Pulmonary artery endothelial cell (primary cell): ENCODE results near the gene DAZAP1. TPM values are rescaled to one million over a fixed set of nuclear protein-coding genes. Genes with fewer than 3 reads are reported as not detected.
A peak's percentile ranks its signal among the peaks of the same experiment; 100 is the strongest.
"Not testable (repeated sequence)": the region's sequence is repeated elsewhere in the genome, so short reads cannot be mapped to it uniquely, and the experiment has no call there.

Experiments used
- DNase-seq: peaks from one replicate; pipeline ENCODE4 v3.0.0-alpha.2; 2011; ENCODE audit warnings: low read depth, low spot score
- total RNA-seq: library from RNA; depleted of rRNA; stranded (reverse); fragments of >200 nt; gene quantifications from 2 replicates; pipeline ENCODE4 v1.2.3, GENCODE V29; 2014

Gene DAZAP1
- total RNA-seq, 1 donor from 2014 or later, result 94.8 TPM

- DNase-seq, result not testable (repeated sequence)
These were observed 32.4 kb downstream of the DAZAP1 start for GRCh38 chr19:1439525-1440417.

- no peak for DNase-seq
These were observed 33.0 kb downstream of the DAZAP1 start for GRCh38 chr19:1440418-1440801.

- DNase-seq, result no peak
These were observed 33.6 kb downstream of the DAZAP1 start for GRCh38 chr19:1441022-1441426.

- no peak for DNase-seq
These were observed 34.5 kb downstream of the DAZAP1 start for GRCh38 chr19:1441677-1442438.

DNA sequence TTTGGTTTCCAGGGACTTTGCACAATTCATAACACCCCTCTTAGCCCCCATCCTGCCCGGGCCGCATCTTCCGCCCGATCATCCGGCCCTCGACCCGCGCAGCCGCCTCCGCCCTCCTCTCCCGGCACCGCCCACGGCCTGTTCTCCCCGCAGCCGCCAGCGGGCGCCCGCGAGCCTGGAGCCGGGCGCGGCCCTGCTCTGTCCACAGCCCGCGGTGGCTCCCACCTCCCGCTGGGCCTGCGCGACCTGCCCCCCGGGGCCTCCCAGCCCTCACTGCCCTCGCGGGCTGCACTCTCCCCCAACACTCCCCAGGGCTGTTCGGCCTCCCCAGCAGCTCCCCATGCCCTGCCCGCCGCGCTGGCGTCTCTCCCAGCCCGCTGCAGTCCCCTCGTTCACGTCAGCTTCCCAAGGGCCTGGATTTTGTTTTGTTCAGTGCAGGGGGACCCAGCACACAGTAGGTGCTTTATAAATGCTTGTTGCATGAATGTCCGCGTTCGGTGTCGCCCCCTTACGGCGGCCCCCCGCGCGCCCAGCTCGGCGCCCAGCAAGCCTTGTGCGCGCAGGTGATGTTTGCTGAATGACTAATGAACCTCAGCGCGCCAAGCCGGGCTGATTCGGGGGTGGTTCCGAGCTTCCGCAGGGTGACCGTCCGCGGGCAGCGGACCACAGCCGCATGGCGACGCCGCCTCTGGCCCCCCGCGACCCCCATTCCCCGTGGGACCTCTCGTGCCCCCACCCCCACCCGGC is 38.0 kb downstream of the DAZAP1 start:
- no peak for DNase-seq

DNA sequence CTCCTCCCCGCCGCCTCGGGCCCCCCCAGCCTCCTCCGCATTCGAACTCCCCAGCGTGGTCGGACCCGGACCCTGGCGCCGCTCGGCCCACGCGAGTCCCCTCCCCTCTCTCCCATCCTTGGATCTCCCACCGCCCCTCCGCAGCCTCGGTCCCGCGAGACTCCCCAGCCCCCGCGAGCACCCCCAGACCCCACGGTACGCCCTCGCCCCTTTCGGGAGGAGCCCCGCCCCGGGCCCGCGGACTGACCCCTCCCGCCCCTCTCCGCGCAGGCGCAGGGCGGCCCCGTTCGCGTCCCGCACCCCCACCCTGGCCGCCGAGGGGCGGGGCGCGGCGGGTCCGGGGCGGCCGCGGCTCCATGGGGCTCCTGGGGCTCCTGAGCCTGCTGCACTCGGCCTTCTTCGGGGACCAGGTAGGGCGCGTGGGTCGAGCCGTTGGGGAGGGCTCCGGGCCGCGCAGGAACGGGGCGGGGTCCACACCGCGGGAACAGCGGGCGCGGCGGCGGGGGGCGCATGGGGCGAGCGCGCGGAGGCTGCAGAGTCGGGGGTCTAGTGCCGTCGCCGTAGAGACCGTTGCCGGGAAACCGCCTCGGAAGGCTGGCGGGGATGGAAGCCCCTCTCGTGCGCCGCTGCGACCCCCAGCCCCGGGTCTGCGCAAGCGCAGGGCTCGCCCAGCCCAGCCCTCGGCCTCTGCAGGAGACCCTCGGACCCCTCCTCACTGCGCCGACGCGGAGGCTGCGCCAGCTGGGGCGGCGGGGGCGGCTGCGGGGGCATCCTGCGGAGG is 38.7 kb downstream of the DAZAP1 start:
- DNase-seq, result no peak

DNA sequence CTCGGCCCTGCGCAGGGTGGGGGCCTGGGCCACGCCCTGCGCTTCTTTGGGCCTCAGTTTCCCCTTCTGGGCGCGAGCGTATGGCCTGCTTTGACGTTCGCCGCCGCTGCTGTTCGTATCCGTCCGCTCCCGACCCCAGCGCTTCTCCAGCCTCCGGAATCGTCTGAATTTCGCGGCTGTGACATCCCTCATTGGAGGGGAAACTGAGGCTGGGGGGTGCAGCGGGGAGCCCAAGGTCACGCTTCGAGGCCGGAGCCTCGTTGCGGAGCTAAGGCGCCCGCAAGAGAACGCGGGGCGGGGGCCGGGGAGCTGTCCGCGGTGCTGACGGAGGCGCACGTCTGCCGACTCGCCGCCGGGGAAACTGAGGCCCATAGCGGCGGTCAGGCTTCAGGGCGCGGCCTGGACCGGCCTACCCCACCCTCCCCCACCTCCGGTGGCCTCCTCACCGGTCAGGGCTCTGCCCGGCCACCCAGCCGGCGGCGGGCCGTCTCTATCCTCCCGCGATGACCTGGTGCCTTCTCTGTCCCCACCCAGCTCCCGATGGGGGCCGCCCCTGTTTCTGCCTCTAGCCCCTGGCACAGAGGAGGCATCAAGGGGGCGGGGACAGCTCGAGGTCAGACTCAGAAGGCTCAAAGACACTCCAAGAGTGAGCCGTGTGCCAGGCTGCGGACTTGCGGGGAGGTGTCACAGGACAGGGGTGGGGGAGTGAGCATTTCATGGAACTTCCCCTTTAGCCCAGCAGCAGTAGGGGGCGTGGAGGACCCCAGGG is 39.5 kb downstream of the DAZAP1 start:
- DNase-seq, result no peak

DNA sequence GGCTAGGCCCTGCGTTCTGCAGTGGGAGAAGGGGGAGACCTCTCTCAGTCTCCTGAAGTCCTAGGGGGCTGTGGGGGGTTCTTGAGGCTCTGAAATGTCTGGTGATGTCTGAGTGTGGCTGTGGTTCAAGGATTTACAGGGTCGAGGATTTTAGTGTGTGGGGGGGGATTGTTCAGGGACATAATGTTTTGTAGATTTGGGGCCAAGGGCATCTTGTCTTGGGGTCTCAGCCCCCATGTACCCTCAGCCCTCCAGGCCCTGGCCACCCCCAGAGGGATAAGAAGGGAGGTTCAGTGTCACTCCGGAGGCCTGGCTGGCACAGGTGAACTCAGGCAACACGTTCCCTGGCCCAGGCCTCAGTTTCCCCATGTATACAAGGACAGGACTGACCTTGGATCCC is 40.1 kb downstream of the DAZAP1 start:
- no peak for DNase-seq

GRCh38 chr19:1447944-1448343 is 40.6 kb downstream of the DAZAP1 start:
- no peak for DNase-seq

DNA sequence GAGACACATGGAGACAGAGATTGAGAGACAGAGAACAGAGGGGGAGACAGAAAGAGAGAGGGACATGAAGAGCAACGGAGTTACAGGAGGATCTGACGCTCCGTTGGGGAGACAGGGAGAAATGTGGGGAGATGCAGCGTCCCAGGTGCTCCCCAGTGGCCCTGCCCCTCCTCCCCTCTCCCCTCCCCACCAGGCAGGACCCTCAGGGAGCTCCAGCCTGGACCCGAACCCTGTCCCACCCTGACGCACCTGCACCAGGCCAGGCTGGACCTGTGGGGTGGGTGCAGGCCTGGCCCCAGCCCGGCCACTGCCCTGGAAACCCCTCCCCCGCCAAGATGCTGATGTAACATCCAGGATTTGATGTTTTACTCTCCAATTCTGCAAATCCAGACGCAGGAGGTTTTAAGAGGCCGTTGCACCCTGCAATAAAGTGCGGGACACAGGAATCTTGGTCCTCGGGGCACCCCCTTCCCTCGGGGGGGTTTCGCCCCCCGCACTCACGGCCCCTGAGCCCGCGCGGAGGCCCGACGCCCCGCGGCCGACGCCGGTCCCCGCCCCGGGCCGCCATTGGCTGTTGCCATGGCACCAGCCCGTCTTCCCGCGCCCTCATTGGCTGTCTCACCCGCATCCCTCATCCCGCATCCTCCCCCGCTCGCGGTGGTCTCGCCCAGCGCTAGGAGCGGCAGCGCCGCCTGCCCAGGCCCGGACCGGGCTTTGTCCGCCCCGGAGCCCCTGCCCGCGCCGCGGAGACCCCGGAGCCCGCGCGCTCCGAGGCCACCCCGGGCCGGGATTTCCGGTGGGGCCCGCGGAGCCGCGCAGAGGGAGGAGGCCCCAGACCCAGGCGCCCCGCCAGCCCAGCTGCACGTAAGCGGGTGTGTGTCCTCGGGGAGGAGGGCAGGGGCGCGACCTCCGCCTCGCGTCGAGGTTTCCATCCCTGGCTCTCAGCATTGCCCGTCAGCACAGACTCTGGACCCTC is 42.4 kb downstream of the DAZAP1 start, which contains the start of gene APC2:
Gene APC2, plus strand, starts transcription at position 655 of the 976 bp plus-strand sequence. CDS start 2,881 bp downstream, outside the sequence.
- DNase-seq, result no peak

GRCh38 chr19:1450735-1451731 is 43.6 kb downstream of the DAZAP1 start:
- no peak for DNase-seq

DNA sequence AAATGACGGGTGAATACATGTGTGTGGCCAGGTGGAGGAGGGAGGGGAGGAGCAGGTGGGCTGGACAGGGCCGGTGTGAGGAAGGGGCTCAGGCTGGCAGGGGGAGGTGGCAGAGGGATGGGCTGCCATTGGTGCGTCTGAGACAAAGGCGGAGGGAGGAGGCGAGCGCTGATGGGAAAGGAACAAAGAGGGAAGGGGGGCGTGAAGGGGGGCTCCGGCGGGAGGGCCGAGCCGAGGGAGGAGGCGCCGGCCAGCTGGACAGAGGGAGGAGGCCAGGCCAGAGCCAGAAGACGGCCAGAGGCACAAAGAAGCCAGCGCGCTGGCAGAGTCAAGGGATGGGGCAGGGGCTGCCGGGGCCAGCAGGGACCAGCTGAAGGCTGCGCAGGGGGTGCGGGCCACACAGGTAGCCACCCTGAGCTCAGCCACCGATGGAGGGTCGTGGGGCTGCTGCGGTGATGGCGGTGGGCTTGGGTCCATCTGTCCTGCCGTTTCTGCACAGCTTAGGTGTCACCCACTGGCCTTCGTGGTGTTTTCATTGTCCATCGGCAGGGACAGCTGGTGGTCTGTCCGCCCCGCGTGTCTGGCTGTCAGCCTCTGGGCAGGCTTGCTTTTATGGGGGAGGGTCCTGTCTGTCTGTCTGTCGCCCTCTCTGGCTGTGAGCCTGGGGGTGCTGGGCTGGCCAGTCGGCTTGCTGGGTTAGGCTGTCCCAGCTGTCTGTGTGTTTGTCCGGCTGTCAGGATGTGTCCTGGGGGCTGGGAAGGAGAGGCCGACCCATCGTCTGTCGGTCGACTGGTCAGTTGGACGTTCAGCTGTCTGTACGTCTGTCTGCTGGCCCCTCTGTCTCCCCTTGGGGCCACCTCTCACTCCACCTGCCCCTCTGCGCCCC is 44.8 kb downstream of the DAZAP1 start:
- no peak for DNase-seq

DNA sequence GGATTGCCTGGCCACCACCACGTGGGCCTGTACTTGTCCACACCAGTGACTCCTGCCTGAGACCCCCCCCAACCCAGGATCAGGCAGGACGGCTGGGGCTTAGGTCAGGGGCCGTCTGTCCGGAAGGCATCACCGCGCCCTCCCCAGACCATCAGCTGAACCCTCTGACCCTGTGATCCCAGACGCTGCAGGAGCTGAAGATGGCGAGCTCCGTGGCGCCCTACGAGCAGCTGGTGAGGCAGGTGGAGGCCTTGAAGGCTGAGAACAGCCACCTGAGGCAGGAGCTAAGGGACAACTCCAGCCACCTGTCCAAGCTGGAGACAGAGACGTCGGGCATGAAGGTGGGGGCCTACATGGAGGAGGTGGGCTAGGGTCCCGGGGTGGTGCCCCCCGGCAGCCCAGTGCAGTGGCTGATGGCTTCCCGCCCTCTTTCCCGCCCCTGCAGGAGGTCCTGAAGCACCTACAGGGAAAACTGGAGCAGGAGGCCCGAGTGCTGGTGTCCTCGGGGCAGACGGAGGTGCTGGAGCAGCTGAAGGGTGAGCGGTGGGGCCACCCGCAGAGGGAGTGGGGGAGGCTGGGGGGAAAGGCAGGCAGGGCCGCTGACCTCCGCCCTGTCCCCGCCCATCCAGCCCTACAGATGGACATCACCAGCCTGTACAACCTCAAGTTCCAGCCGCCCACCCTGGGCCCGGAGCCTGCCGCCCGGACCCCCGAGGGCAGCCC is 45.6 kb downstream of the DAZAP1 start:
- no peak for DNase-seq

DNA sequence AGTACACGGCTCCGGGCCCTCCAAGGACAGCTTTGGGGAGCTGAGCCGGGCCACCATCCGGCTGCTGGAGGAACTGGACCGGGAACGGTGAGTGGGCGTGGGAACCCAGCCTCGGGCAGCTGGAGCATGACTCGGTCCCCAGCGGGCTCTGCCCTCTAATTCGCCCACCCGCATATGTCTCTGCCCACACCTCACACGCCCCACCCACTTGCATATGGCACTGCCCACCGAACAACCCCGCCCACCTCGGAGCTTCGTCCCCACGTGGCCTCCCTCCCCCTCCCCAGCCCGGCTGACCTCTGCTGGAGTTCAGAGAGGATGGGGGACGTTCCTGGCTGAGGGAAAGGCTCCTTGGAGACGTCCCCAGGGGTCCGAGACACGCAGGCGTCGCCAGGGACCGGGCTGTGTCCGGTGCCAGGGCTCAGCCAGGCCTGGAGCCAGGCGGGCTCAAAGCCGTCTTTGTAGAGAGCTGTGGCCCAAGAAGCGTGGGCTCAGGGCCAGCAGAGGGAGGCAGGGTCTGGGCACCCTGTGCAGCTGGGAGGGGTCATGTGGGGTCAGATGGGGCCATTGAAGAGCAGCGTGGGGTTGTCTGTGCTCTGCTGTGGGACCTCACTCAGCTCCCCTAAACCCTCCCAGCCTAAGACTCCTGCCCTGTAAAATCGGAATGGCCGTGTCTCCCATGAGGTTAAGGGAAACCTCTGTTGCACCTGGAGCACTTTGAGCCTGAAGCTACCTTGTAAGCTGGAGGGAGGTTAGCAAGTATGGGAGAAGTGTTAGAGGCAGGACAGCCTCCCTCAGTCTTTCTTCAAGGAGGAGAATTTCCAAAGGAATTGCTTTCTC is 46.4 kb downstream of the DAZAP1 start:
- no peak for DNase-seq

- peak; percentile 47 for DNase-seq
These were observed 47.6 kb downstream of the DAZAP1 start for GRCh38 chr19:1455002-1455335.
